H7 (cell line): Measurements from ENCODE around the gene BEND4. TPM values are rescaled to one million over a fixed set of nuclear protein-coding genes. Genes with fewer than 3 reads are reported as not detected.

Experiments used
- DNase-seq: peaks from one replicate; pipeline ENCODE4 v3.0.0; 2012
- H3K27me3 ChIP-seq: 2 replicates; pipeline ENCODE4 v1.6.0; 2011; ENCODE audit warnings: mild to moderate bottlenecking, low read length; ENCODE audit not compliant: control insufficient read depth, insufficient read depth
- H3K36me3 ChIP-seq: replicated peaks from 2 replicates; pipeline ENCODE4 v1.5.1; 2011; ENCODE audit warnings: low read length; ENCODE audit not compliant: control insufficient read depth, insufficient read depth
- H3K4me3 ChIP-seq: 2 replicates; pipeline ENCODE4 v1.5.1; 2011; ENCODE audit warnings: low read depth, mild to moderate bottlenecking, control low read depth, low read length, moderate library complexity; ENCODE audit not compliant: insufficient read depth
- total RNA-seq: library from RNA; depleted of rRNA; stranded (reverse); fragments of >200 nt; shearing (Covaris generic); gene quantifications from 2 replicates; pipeline ENCODE4 v1.2.3, GENCODE V29; 2014; rRNA removed

BEND4 gene
- total RNA-seq, 1 experiment from 2014 or later: 5.2 TPM

DNA sequence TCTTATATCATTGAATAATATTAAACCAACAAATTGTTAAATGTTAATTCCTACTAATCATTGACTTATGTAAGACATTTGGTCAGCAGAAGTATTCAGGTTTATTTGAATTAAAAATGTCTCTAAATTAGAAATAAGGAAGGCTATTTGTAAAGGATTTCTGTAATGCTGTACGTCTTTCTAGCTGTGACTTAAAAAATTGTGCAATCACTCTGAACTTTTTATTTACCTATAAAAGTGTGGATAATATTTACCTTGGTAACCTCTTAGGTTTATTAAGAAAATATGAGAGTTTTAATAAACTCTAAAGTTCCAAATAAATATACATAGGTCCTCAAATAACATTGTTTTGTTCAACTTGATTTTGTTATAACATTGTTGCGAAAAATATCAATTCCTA, 85.2 kb downstream of the BEND4 start:
- Histone ChIP-seq H3K27me3 (no peaks in the 10 kb centered on the region), H3K36me3 (peaks cover 4% of the 10 kb centered on the region), H3K4me3 (no peak overlapping the region)
- no peak for DNase-seq

DNA sequence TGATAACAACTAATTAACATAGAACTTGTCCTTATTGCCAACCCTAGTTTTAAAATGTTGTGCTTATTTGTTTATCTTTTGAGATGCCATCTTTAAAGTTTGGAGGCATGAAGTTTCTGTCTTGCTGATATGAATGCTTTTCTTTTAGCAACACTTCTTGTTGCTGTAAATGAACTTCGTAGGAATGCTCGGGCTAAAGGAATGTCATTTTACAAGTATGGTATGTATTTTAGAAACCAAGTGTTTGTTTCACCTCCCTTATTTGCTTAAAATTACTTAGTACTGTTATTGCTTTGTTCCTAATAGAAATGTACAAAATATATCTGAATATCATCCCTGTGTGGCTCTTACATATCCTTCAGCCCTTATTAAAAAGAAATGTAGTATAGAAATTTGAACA, 86.1 kb downstream of the BEND4 start:
- H3K36me3 ChIP-seq: peaks cover 4% of the 10 kb centered on the region
- H3K4me3 ChIP-seq: no peak overlapping the region

More for the DNA sequence above, 86.1 kb downstream of the BEND4 start:
- no peaks in the 10 kb centered on the region for H3K27me3 ChIP-seq
- no peak for DNase-seq

Other genes starting within 250 kb of the BEND4 start
- gene TMEM33, start 217.2 kb downstream of the BEND4 start, total RNA-seq: 42.7 and 61.7 TPM in 2 replicates
- gene DCAF4L1, start 170.9 kb downstream of the BEND4 start, total RNA-seq: 0.14 and 0.37 TPM in 2 replicates
- gene SLC30A9, start 162.1 kb downstream of the BEND4 start, total RNA-seq: 55.5 and 64.7 TPM in 2 replicates
- 1.6 and 2.2 TPM in 2 replicates for gene SHISA3, start 244.8 kb upstream of the BEND4 start, total RNA-seq